ENCODE data around the gene HINT3. TPM values are rescaled to one million over a fixed set of nuclear protein-coding genes. Genes with fewer than 3 reads are reported as not detected.
A peak's percentile ranks its signal among the peaks of the same experiment; 100 is the strongest.
"Not testable (repeated sequence)": the region's sequence is repeated elsewhere in the genome, so short reads cannot be mapped to it uniquely, and the experiment has no call there.

HINT3 gene
- polyA plus RNA-seq, 4 donors = 31.8 to 36.8 (median 36.5) TPM

DNA sequence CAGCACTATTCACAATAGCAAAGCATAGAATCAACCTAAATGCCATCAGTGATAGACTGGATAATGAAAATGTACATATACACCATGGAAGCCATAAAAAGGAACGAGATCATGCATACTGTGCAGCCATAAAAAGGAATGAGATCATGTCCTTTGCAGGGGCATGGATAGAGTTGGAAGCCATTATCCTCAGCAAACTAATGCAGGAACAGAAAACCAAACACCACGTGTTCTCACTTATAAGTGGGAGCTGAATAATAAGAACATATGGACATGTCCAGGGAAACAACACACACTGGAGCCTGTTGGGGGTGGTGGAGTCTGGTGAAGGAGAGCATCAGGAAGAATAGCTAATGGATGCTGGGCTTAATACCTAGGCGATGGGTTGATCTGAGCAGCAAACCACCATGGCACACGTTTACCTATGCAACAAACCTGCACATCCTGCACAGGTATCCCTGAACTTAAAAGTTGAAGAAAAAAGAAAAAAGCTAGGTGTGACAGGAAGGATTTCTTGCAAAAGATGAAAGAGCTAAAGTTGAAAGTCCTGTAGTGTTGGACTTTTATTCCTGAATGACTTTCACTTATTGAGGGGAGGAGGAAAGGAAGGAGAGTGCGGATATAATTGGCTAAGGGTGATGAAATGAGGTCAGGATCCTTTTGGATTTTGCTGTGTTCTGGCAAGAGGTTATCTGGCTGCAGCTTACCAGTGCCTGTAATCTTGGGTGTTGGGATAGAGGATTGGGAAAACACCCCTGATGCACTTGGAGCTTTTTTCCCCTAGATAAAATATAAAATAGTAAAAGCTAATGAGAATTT lies 38.3 kb downstream of the HINT3 start:
- no peak for DNase-seq (ENCODE audit: low read depth in 4 of 4, low spot score in 3 of 4)

DNA sequence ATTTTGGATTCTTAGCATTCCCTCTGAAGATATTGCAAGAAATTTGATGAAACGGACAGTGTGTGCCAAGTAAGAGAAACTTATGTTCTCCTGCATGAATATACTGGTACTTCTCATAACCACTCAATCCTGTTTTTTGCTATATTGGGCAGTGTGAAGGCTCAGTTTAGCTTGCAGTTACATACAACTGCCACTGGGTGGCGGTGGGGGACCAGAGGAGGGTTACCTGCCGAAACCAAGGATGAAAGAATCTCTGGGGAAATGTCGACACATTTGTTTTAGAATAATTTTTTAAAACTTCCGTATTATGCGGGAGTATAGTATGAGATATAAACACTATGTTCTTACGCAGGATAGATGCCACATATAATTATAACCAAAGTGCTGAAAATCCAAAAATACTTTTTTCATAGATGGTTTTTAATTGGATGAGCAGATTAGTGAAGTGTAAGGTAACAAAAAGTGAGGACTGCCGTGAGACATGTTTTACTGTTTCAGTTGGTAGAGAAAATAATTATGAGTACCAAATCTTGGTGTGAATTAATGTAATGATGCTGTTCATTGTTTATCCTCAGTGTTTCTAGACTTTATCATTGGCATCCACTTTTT lies 39.5 kb downstream of the HINT3 start:
- peak in 3 of 4 donors; percentile 34 to 51 (median 35) for DNase-seq (ENCODE audit: low read depth in 4 of 4, low spot score in 3 of 4)

DNA sequence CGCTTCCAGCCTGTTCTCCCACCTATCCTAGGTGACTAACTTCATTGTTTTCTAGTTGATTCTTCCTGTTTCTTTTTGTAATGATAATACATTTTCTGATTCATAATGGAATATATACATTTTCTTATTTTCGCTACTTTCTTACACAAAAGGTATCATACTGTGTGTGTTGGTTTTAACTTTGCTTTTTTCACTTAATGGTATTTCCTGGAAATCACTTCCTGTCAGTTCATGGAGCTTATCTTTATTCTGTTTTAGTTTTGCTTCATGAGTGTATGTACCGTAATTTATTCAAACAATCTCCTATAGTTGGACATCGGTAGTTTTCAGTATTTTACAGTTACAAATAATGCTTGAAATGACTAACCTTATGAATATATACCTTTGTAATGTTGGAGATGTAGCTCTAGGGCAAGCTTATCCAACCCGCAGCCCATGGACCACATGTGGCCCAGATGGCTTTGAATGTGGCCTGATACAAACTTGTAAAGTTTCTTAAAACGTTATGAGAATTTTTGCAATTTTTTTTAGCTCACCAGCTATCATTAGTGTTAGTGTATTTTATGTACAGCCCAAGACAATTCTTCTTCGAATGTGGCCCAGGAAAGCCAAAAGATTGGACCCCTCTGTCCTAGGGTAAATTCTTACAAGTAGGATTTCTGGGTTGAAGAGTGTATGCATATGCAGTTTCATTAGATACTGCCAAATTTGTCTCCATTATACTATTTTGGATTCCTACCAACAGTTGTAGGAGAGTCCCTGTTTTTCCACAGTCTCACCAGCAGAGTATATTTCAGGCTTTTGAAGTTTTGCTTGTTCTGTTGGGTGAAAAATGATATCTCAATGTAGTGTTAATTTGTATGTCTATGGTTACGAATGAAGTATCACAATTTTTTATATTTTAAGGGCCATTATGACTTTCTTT lies 46.4 kb downstream of the HINT3 start:
- no peak for DNase-seq (ENCODE audit: low read depth in 4 of 4, low spot score in 3 of 4)

DNA sequence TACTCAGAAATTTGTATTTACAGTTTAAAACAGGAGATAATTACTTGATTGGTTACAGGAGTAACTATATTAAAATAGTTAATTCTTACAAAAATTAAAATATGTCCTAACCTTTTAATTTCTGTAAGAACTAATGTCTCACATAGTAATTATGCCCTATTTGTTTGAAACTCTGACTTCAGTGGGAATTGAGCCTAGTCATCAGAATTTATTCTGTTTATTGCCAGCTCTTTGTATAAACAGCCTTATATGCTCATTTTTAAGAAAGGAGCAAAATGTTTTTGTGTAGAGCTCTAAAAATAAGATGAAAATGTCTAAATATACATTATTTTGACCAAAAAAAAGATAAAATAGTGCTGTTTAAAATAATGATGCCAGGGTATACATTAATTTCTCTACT lies 51.2 kb downstream of the HINT3 start:
- DNase-seq (ENCODE audit: low read depth in 4 of 4, low spot score in 3 of 4) = no peak

DNA sequence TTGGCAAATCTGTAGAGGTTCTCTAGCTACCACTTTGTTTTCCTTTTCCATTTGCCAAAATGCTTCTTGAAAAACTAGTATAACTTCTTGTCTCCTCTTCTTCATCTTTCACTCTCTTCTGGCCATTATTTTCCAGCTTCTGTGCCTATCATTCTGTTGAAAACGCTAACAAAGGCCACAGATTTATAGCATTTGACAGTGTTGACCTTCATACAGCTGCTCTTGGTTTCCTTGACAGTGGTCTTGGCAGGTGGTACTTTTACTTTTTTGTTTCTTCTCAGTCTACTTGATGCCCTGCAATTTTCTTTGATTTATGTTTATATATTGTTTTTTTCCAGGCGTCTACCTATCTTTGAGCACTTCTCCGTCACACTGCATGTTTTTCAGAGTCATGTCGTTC lies 53.5 kb downstream of the HINT3 start:
- DNase-seq (ENCODE audit: low read depth in 4 of 4, low spot score in 3 of 4) = no peak

DNA sequence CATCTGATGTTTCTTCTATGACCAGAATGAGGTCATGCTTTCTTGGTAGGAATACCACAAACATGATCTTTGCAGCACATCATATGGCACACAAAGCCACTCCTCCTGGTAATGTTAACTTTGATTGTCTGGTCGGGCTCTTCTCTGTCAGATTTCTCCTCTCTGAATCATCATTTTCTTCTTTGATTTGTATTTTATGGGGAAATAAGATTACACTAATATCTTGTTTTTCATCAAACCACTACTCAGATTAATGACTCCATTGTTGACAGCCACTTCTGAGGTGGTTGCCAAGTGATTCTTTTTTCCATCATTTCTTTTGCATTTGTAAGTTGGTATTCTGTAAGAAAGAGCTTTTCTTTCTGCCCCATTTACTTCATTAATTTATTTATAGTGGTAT lies 59.3 kb downstream of the HINT3 start:
- no peak for DNase-seq (ENCODE audit: low read depth in 4 of 4, low spot score in 3 of 4)

DNA sequence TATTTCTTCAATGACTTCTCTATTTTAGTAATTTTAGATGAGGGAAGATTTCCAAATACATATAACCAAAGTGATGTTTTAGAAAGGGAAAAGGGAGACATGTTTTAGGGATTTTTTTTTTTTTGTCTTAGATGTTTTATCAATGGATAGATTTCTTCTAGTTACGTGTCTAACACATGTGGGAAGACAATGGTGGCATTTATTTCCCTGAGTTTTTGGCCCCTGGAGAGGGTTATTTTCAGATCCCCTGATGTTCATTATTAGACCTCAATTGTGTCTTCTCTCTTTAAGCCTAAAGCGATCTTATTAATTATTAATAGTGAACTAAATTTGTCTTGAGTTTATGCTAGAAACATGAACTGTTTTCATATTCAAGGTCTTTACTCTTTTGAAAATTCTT lies 60.0 kb downstream of the HINT3 start:
- DNase-seq (ENCODE audit: low read depth in 4 of 4, low spot score in 3 of 4) = no peak

DNA sequence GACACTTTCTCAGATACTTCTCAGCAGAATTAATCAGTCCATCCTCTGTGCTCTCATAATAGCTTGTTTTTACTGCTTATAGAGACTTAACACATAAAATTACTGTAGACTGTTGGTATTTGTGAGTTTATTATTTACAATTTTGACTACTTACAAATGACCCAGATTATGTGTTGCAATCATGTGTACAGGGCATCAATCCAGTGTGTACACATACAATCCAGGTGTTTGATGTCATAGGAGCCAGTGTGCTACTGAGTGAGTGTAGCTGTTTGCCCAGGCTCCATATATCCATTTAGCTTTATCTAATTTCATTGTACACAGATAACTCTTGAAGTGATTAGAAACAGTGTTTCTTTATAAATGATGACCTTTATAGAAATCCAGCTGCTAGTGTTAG lies 61.1 kb downstream of the HINT3 start:
- DNase-seq (ENCODE audit: low read depth in 4 of 4, low spot score in 3 of 4) = no peak

DNA sequence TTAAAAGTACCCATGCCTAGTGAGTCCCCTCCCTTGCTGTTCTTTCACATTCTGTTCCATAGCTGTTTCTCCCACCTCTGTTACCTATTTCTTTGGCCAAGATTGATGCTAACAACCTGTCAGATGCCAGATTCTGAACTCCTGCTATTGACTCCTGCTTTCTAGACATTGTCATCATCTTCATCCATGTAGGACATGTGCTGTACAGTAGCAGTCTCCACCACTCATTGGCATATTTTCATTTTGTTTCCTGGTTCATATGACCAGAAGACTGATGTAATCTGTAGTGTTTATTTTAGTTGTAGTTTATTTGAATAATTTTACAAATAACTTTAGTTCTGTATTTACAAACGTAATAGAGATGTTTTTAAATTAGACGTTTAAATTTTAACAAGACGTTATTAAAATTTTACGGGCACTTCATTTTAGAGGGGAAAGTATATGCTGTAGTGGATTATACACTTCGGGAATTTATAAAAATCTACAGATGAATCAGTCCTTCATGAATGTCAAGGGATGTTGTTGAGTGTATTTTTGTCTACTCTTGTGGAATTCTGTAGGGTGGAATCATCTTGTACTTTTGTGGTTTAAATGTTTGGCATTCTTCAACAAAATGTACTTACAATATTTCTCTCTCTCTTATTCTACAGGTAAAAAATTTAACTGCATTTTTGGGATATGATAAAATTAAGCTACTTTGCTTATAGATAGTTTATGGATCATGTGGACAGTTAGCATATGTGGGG lies 63.9 kb downstream of the HINT3 start:
- no peak for DNase-seq (ENCODE audit: low read depth in 4 of 4, low spot score in 3 of 4)

DNA sequence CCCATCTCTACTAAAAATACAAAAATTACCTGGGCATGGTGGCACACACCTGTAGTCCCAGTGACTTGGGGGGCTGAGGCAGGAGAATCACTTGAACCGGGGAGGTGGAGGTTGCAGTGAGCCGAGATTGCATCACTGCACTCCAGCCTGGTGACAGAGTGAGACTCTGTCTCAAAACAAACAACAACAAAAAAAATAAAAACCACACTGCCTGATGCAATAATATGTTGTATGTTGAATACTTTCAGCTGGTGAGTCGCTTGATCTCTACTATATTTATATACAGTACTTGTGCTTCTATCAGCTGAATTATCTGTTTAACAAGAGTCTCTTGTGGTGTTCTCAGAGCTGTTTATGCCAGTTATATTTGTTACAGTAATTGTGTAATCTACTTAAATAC lies 66.9 kb downstream of the HINT3 start:
- not testable (repeated sequence) for DNase-seq (ENCODE audit: low read depth in 4 of 4, low spot score in 3 of 4)

DNA sequence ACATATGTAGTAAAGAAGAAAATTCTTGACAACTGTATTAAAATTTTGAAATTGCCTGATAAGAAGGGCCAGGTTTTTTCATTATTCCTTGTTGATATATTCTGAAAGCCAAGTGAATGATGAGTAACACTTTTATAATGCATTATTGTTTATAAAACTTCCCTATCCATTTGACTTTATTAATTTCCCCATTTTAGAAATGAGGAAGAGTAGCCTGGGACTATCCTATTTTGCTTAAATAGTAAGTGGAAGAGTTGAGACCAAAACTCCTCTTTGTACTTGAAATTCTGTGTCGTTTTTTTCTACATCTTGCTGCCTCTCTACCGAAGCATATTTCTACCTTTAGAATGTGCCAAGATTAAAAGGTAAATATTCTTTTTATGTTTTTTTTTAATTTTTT lies 69.4 kb downstream of the HINT3 start:
- no peak for DNase-seq (ENCODE audit: low read depth in 4 of 4, low spot score in 3 of 4)

DNA sequence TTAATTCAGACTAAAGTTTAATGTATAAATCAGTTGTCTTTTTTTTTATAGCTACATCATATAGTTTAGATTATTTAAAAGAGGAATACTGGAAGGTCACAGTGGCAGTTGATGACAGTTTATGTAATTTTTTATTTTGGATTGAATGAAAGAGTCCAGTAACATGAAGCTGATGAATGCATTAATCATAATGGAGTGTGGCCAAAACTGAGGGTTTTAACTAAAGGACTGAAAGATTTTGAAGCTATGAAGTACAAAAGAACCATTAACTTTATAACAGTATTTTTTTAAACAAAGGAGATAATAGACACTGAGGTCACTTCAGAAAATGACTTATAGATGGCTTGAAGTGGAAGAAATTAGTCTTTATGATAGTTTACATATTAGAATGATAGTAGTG lies 71.0 kb downstream of the HINT3 start:
- DNase-seq (ENCODE audit: low read depth in 4 of 4, low spot score in 3 of 4) = no peak

Other genes with a start within 250 kb of the HINT3 start
- gene HEY2, start 207.1 kb upstream of the HINT3 start, polyA plus RNA-seq (ENCODE audit: insufficient read length in 4 of 4) = 1 to 10 TPM in 3 of 4 donors, under 1 TPM in 1; 0.87 to 8.4 (median 7.5) TPM
- gene NCOA7, start 165.8 kb upstream of the HINT3 start, polyA plus RNA-seq (ENCODE audit: insufficient read length in 4 of 4) = 10 to 100 TPM; 33.7 to 54.6 (median 39.2) TPM
- 10 to 100 TPM; 30.8 to 34.4 (median 31.2) TPM for gene TRMT11, start 29.8 kb downstream of the HINT3 start, polyA plus RNA-seq (ENCODE audit: insufficient read length in 4 of 4)